HG03045 (cell line): ENCODE data around the gene ANKRD6.
"Not testable (repeated sequence)": the region's sequence is repeated elsewhere in the genome, so short reads cannot be mapped to it uniquely, and the experiment has no call there.

Experiments used
- ATAC-seq: cut with Tn5 transposase; IDR thresholded peaks from one replicate; pipeline ENCODE4 v1.9.1; 2021; ENCODE audit warnings: mild to moderate bottlenecking, moderate library complexity; ENCODE audit not compliant: unreplicated experiment

ANKRD6 gene

DNA sequence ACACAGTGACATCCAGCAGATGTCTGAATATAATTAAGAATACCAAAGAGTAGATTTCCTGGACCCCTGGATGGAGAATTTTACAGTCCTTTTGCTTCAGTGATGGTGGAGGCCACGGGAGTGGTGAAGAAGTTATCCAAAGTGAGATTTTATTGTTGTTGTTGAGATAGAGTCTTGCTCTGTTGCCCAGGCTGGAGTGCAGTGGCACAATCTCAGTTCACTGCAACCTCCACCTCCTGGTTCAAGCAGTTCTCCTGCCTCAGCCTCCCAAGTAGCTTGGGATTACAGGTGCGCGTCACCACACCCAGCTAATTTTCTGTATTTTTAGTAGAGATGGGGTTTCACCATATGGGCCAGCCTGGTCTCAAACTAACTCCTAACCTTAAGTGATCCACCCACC lies 208.6 kb downstream of the ANKRD6 start:
- not testable (repeated sequence) for ATAC-seq

DNA sequence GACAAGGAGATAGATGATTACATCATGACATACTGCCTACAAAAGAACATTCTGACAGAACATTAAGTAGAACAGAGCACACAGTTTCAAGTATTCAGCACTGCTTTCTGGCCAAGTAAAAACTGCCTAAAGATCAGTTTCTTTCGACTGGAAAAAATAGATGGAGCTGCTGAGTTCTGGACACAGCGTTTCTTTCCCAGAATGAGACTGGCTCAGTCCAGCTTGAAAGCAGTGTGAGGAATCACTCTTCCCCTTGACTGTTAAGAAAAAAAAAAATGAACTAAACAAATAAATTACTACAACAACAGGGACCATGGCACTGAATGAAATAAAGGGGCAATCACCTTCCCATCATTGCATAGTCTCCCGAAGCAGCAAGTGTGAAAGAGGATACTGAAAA lies 210.0 kb downstream of the ANKRD6 start:
- ATAC-seq: no peak

DNA sequence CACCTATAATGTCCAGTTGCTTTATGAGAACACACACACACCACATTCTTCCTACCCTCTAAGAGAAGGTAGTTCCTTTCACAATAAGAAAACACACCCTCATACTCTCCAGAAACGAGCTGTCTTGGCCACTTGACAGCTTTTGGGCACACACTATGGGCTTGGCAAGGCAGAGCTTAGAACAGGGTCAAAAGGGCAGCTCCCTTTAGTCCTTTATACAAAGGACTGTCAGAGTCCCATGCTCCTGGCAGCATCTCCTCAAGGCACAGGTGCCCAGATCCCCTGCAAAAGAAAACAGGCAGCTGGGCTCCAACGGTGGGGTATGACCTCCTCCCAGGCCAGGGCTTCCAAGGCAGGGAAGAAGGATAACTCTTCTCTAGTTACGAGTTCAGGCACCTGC lies 210.5 kb downstream of the ANKRD6 start:
- no peak for ATAC-seq

DNA sequence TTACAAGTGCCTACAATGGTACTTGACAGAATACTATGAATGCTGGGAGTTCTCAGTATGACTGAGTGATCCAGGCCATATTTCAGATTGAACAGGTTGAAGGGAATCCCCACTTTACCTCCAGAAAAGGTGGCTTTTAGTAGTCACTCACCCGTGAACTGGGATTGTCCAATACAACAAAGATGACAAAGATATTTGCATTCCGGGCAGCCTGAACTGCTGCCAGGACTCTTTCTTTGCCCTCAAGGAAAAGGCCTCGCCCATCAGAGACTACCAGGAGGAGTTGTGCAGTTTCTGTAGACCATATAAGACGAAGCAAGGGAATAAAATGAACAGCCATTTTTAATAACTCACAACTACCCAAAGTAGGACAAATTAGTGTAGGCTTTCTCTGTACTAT lies 211.9 kb downstream of the ANKRD6 start:
- ATAC-seq: no peak

DNA sequence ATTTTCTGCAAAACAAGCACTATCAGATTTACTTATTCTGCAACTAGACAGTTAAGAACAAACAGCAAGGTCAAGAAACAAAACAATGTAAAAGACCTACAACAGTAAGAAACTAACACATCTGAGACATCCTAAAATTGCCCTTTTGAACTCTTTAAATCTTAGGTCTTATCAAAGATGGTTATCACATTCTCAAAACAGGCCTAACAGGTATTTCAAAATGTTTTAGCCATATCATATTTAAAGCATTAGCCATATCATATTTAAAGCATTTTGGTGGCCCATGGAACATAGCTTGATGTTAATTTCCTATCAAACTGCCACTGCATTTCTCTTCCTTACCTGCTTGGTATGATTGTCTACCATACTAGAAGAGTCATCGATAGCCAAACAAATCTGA lies 216.7 kb downstream of the ANKRD6 start:
- ATAC-seq: no peak

DNA sequence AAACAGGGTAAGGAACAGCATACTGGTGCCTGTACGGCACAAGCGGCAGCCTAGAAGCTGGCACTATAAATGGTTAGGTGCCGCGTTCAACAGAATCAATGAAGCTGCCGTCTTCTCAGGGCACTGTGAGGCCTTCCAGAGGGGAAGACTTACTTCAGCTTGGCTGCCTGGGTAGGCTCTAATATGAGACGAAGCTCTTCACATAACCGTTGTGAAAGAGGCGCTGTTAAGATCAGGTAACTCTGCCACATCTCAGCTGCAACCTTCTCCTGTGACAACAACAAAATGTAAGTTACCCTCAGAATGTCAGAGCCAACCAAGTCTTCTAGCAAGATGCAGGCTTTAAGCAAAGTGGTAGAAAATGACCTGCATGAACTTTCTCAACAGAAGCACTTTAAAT lies 217.6 kb downstream of the ANKRD6 start:
- no peak for ATAC-seq

DNA sequence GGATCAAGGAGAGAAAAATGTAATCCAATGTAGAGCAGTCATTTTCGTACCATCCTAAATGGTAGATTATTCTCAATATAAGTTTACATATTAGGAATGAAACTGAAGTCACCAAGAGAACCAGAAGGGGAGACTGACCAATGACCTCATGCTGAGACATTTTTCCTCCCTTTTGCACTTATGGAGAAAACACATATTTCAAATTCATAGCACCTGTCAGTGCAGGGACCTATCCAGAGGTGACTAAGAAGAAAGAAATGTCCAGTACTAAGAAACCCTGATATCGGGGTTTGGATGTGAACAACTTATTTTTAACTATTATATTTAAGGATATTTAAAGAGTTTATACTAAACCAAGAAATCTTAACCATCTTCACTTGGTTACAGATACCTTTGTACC lies 222.2 kb downstream of the ANKRD6 start:
- ATAC-seq: no peak

DNA sequence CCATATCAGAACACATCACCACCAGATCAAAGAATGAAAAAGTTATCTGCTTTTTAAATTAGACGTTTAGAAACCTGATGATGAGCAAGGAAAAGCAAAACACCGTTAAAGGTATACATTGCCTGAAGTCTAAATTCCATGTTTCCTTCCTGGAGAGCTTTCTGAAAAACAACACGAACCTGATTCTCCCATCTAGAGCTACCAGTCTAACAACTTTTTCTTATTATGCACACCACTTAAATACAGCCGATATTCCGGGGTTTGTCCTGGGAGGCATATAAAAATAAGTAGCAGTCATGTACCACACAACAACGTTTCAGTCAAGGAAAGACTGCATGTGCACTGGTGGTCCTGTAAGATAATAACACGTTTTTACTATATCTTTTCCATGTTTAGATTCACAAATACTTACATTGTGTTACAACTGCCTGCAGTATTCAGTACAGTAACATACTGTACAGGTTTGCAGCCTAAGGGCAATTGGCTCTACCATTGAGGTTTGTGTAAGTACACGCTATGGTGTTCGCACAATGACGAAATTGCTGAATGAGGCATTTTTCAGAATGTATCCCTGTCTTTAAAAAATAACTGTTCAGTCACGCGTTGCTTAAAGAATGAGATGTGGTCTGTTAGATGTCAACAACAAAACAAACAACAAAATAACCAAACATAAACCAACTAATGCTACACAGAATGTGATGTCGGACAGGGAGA lies 224.7 kb downstream of the ANKRD6 start:
- no peak for ATAC-seq

DNA sequence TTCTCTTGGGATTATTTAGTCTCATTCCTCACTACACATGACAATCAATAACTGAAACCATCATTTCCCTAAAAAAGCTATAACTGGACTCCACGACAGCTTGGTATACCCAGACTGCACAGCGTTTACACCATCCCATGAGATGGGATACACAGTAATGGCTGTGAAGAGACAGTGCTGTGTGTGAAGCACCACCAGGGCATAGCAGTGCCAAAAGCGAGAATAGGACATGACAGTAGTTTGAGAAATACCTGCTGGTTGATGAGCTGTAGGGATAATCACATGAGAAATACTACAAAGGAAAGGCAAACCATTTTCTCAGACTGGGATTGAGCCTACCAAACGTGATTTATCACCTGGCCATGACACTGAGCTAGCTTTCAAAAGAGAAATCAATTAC lies 228.0 kb downstream of the ANKRD6 start:
- ATAC-seq: no peak

DNA sequence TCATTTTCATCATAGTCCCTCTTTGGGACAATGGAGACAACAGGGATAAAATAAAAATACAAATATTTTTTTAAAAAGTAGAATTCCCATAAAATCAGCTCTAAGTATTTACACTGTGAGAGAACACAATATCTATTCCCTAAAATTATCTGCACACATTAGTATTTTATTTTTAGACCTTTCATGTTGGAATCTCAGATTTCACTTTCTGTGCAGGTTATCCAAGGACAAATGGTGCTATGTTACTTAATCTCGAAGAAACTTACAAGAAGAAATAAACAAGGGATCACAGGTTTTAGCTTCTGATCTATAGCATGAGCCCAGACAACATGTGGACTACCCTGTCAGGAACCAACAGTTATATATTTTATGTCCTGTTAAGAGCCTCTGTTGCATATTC lies 228.6 kb downstream of the ANKRD6 start:
- no peak for ATAC-seq

DNA sequence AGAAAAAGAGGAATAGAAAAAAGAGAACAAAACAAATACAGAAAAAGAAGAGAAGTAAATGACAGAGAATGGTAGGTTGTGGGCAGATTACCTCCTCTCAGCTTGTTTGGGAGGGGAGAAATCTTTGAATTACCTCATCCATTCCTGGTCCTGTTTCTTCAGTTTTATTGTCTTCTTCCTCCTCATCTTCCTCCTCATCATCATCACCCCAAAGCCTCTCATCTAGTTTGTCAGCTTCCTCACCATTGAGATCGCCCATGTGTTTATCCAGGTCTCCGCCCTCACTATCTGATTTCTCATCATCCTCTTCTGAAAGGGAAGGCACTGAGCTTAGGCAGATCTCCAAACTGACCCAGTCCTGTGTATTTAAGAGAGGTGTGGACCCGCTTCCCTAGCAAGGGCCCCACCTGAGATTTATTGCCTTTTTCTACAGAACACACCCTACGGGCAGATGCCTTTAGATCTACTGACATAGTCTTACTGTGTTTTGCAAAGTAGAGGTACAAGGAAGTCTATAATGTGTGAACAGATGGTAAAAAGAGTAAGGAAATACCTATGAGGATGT lies 229.8 kb downstream of the ANKRD6 start:
- no peak for ATAC-seq

DNA sequence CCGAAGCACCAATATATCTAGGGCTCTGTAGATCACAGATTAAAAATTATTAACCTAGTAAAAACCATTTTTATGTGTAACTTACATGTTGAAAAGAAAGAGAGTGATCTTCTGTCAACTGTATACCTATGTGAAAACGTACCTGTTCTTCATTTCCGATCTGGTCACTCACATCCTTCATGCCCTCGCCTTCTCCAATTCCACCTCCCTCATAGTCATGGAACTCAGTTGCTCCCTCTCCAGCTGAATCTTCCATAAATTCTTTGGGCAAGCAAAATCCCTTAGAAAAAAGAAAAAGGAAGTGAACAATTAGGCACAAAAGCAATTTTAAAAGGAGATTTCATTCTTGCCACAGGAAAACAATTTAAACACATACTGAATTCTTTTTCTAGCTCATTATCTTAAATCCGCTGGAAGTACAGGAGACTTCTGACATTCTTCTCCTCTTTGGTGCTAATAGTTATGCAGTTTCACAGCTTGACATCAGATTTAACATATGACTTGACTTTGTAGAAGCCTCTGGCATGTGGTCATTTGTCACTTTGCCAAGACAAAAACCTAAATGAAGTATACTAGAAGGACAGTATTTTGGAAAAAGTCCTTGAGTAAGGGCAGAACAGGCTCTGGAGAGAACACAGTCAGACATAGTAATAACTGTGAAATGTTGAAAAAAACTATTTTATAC lies 235.1 kb downstream of the ANKRD6 start:
- no peak for ATAC-seq

DNA sequence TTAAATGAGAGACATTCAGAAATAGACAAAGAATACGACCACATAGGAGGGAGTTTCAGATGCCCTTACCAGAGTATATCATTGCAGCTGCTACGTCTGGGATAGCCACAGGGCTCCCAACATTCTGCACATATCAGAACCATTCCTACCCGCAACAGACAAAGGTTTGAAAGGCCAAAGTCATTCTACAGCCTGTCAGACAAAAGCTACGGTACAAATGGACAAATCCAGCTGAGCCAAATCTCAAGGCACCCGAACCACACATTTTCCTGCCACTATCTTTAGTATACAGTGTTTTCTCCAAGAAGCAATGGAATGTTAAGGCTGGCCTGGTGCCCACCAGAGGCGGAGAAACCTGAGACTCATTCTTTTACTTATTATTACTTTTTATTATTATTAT lies 236.1 kb downstream of the ANKRD6 start:
- ATAC-seq: no peak

DNA sequence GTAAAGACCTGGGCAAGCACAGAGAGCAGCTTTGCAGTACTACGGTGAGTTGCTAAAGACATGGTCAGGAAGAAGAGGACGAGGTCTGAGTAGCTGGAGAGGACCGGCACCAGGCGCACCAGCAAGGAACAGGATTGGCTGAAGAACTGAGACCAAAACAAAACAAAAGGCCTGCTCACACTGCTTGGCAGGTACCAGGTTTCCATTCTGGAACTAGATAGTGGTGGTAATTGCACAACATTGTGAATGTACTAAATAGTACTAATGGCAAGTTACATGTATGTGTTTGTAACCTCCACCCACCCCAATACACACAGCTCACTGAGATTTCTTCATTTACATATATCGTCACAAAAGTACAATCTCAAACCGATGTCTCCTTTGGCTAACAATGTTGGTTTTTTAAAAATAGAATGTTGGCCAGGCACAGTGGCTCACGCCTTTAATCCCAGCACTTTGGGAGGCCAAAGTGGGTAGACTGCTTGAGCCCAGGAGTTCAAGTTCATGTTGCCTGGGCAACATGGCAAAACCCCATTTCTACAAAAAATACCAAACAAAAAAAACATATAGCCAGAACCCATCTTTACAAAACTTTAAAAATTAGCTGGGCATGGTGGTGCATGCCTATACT lies 238.1 kb downstream of the ANKRD6 start:
- no peak for ATAC-seq

DNA sequence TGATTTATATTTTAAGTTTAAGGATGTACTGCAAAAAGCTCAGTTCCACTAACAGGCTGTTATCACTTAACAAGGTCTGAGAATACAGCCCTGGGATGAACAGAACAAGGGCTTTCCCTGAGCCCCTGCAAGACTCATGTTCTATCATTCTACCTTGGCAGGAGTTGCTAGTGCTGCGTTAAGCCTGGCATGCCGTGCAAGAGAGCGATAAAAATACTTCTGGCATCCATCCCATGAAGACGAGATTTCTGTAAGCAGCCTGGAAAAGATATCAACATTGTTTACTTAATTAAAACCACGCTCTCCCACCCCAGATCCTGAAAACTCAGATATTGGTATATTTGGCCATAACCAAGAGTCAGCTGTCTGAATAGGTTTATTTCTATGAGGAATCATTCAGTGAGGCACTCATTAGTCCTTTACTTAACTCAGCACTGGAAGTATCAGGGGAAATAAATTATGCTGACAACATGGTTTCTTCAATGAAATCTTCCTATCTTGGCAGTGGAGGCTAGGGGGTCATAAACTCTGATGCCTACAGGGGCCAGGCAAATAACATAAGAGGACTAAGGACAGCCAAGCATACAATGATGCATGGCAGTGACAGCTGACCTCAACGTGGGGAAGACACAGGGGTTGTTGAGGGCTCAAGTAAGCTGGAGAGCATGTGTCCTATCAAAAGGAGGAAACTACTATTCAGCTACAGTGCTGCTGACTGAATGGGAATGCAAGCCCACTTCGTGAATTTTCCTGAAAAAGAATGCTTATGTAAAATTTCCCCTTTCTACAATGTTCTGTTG lies 243.2 kb downstream of the ANKRD6 start:
- no peak for ATAC-seq

DNA sequence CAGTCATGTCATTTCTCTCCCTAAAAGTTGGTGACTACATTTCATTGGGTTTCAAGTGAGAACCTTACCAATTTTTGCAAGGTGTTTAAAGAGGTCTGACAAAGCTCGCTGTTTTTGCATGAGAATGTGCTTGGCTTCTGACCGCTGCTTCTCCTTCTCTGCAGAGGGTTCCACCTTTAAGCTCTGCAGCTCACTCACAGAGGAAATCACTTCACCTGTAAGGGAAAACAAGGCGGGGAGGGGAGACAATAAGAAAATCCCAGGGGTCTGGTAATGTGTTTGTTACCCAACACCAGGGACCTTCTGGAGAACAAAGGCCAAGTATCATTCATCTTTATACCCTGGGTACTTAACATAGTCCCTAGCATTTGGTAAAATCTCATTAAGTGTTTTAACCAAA lies 245.6 kb downstream of the ANKRD6 start:
- no peak for ATAC-seq

DNA sequence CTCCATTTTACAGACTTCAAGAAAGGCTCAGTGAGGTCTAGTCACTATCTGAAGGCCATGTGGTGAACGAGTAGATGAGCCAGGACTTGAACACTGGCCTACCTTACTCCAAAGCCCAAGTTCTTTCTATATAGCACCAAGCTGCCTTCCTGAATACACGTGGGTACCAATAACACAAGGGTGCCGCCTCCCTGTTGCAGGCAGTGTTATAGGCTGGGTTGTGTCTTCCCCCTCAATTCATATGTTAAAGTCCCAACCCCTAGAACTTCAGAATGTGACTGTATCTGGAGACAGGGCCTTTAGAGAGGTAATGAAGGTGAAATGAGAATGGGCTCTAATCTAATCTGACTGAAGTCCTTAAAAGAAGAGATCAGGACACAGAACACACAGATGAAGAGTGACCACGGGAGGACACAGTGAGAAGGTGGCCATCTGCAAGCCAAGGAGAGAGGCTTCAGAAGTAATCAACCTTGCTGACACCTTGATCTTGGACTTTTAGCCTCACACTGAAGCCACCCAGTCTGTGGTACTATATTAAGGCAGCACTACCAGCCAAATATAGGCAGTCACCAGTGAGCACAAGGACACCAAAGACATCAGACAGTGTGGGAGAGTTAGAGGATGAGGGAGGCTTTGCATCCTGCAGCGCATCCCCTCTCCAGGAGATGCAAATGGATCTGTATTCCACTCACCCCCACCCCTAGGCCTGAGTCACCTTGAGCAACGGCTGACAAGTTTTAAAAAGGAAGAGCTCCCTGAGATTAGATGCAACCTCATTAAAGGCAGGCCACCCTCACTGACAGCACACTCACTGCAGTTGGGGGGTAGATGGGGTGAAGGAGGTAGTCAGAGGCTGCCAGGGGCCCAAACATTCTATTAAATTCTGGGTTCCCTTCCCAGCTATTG lies 246.5 kb downstream of the ANKRD6 start:
- no peak for ATAC-seq

DNA sequence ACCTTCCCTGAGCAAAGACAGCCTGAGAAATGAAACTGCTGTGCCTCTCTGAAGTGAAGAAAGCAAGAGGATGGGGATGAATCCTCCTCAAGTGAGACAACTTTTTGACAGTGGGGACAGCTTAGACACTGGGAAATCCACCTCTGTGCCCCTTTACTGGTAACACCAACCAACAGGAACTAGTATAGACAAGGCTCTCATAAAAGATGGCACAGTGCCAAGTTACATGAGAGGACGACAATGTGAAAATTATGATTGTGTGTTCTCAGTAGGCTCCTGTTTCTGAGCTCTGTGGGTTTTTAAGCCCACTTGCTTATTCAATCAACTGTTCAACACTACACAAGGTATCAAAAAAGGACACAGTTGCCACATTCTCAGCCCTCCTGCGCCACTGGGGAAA lies 247.2 kb downstream of the ANKRD6 start:
- no peak for ATAC-seq

DNA sequence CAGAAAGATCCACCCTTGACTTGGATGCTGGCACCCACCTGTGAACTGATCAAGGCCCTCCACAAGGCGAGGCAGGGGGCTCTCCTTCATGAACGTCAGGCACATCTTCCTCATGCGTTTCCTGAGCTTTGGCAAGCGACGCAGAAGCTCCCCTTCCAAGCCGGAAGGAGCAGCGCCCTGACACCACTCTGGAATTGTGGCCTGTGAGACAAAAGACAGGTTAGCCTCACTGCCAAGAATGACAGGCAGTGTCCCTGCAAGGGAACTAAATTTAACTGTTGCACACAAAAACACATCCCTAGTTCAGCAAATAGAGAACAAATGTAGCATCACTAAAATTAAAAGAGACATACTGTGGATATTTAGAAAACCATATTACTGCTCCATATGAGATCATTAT lies 247.6 kb downstream of the ANKRD6 start:
- ATAC-seq: no peak

DNA sequence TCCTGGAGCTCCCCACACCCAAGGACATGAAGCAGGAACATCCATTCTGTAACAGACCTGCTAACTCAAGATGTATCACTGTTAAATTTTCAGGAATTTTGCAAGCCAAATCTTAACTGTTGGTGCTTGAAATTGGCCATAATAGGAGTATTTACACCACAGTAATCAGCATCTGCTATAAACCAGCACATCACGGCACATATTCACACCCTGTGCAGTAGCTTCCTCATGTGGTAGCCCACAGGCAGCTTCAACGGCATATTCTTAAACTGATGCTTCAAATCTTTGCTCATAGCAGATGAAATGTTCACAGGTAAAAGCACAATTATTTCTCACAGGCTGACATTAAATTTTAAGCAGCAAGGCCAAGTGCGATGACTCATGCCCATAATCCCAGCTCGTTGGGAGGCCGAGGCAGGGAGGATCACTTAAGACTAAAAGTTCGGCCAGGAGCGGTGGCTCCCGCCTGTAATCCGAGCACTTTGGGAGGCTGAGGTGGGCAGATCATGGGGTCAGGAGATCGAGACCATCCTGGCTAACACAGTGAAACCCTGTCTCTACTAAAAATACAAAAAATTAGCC lies 249.1 kb downstream of the ANKRD6 start:
- no peak for ATAC-seq
